SKM-1 treated with dmso at 0.1 percent for 144 hours (cell line): ENCODE measurements around the gene ATRNL1.
"Not testable (repeated sequence)": the region's sequence is repeated elsewhere in the genome, so short reads cannot be mapped to it uniquely, and the experiment has no call there.

Experiments used
- DNase-seq: peaks from one replicate; lab custom pipeline; 2025; ENCODE audit not compliant: unreplicated experiment; lab: John Stamatoyannopoulos, UW

Gene ATRNL1

GRCh38 chr10:115827231-115828009 lies 734.3 kb downstream of the ATRNL1 start:
- DNase-seq, result no peak

- not testable (repeated sequence) for DNase-seq
These were observed 735.0 kb downstream of the ATRNL1 start for GRCh38 chr10:115828182-115828581.

- no peak for DNase-seq
These were observed 736.5 kb downstream of the ATRNL1 start for GRCh38 chr10:115829521-115830205.

- DNase-seq, result no peak
These were observed 737.3 kb downstream of the ATRNL1 start for GRCh38 chr10:115830265-115830970.

- DNase-seq, result no peak
These were observed 737.9 kb downstream of the ATRNL1 start for GRCh38 chr10:115831016-115831415.

GRCh38 chr10:115833119-115833518 lies 740.0 kb downstream of the ATRNL1 start:
- no peak for DNase-seq

- DNase-seq, result no peak
These were observed 751.4 kb downstream of the ATRNL1 start for GRCh38 chr10:115844591-115844990.

GRCh38 chr10:115845921-115846320 lies 752.8 kb downstream of the ATRNL1 start:
- DNase-seq, result no peak

GRCh38 chr10:115846528-115846927 lies 753.4 kb downstream of the ATRNL1 start:
- no peak for DNase-seq

GRCh38 chr10:115849197-115849596 lies 756.0 kb downstream of the ATRNL1 start:
- DNase-seq, result no peak

GRCh38 chr10:115850666-115851065 lies 757.5 kb downstream of the ATRNL1 start:
- DNase-seq, result no peak

GRCh38 chr10:115851695-115852094 lies 758.5 kb downstream of the ATRNL1 start:
- no peak for DNase-seq

GRCh38 chr10:115854740-115855435 lies 761.7 kb downstream of the ATRNL1 start:
- DNase-seq, result no peak

GRCh38 chr10:115856580-115856979 lies 763.4 kb downstream of the ATRNL1 start:
- DNase-seq, result no peak

GRCh38 chr10:115857856-115858255 lies 764.7 kb downstream of the ATRNL1 start:
- DNase-seq, result no peak

GRCh38 chr10:115860182-115861107 lies 767.3 kb downstream of the ATRNL1 start:
- no peak for DNase-seq

GRCh38 chr10:115861455-115861854 lies 768.3 kb downstream of the ATRNL1 start:
- no peak for DNase-seq

GRCh38 chr10:115861864-115862263 lies 768.7 kb downstream of the ATRNL1 start:
- no peak for DNase-seq

GRCh38 chr10:115866174-115866573 lies 773.0 kb downstream of the ATRNL1 start:
- DNase-seq, result no peak

GRCh38 chr10:115866691-115867090 lies 773.5 kb downstream of the ATRNL1 start:
- no peak for DNase-seq
